K562 (cell line): Measurements from ENCODE around the gene LYST. TPM values are rescaled to one million over a fixed set of nuclear protein-coding genes. Genes with fewer than 3 reads are reported as not detected.

Source experiments
- EP400 ChIP-seq: fragments of 450-650 bp; IDR thresholded peaks from 2 replicates; pipeline ENCODE4 v1.6.1; 2017; ENCODE audit warnings: antibody characterized with exemption, mild to moderate bottlenecking, moderate library complexity
- HSF4 ChIP-seq: fragments of 250-450 bp; sonication (Bioruptor Pico); IDR thresholded peaks from 2 replicates; pipeline ENCODE4 v2.1.2; 2022; ENCODE audit warnings: mild to moderate bottlenecking, moderate library complexity, borderline replicate concordance
- LARP7 ChIP-seq: fragments of 450-650 bp; IDR thresholded peaks from 2 replicates; pipeline ENCODE4 v1.6.1; 2016
- MTF1 ChIP-seq: fragments of 250-450 bp; sonication (Bioruptor Pico); IDR thresholded peaks from 2 replicates; pipeline ENCODE4 v1.9.0; 2021; ENCODE audit warnings: moderate library complexity, mild to moderate bottlenecking, inconsistent platforms, borderline replicate concordance
- NUFIP1 ChIP-seq: fragments of 450-650 bp; IDR thresholded peaks from 2 replicates; pipeline ENCODE4 v1.6.1; 2018; ENCODE audit not compliant: partially characterized antibody
- PHB ChIP-seq: fragments of 250-450 bp; sonication (Bioruptor Pico); IDR thresholded peaks from 2 replicates; pipeline ENCODE4 v1.5.0; 2021
- RAD21 ChIP-seq, 2 experiments: fragments of 250-450 bp in 1 of 2; fragments of 450-650 bp in 1 of 2; sonication (Bioruptor Pico) in 1 of 2; formaldehyde crosslinking in 1 of 2; IDR thresholded peaks in 1 of 2; conservative IDR thresholded peaks in 1 of 2; 2 replicates each; pipeline versions ENCODE4 v1.4.0 to v1.8.0; 2020 to 2022; ENCODE audit warnings: mild to moderate bottlenecking in 2 of 2, moderate library complexity in 1 of 2
- RCOR1 ChIP-seq, 2 experiments: IDR thresholded peaks; 2 replicates each; pipeline ENCODE4 v1.6.1; 2012; ENCODE audit warnings: low read depth in 2 of 2, low read length in 2 of 2, borderline replicate concordance in 1 of 2, improper control_type of control experiment in 1 of 2
- SMAD4 ChIP-seq: fragments of 250-450 bp; sonication (Bioruptor Pico); conservative IDR thresholded peaks from 2 replicates; pipeline ENCODE4 v1.8.0; 2021; ENCODE audit warnings: inconsistent platforms, mild to moderate bottlenecking, moderate library complexity
- TBL1XR1 ChIP-seq, 2 experiments: IDR thresholded peaks; 2 replicates each; pipeline ENCODE4 v1.6.1; 2012; ENCODE audit warnings: improper control_type of control experiment in 2 of 2, low read length in 2 of 2, mild to moderate bottlenecking in 1 of 2
- TEAD1 ChIP-seq, 2 experiments: fragments of 450-650 bp in 1 of 2; sonication (generic) in 1 of 2; formaldehyde crosslinking; IDR thresholded peaks; 2 replicates each; pipeline versions ENCODE4 v1.4.0 to v1.8.0; 2020 to 2022; ENCODE audit warnings: mild to moderate bottlenecking in 2 of 2, missing genetic modification reagents in 1 of 2
- TEAD4 ChIP-seq, 2 experiments: sonication (generic) in 1 of 2; formaldehyde crosslinking in 1 of 2; IDR thresholded peaks; 2 replicates each; pipeline versions ENCODE4 v1.6.1 to v1.8.0; 2012 to 2022; ENCODE audit warnings: borderline replicate concordance in 1 of 2, inconsistent platforms in 1 of 2, low read length in 1 of 2, mild to moderate bottlenecking in 1 of 2, missing genetic modification reagents in 1 of 2
- ZBTB7A ChIP-seq: IDR thresholded peaks from 2 replicates; pipeline ENCODE4 v1.6.1; 2011; ENCODE audit warnings: low read depth, mild to moderate bottlenecking, low read length, moderate library complexity, borderline replicate concordance; ENCODE audit not compliant: control insufficient read depth
- ZNF75A ChIP-seq: fragments of 450-650 bp; formaldehyde crosslinking; IDR thresholded peaks from 2 replicates; pipeline ENCODE4 v1.4.0; 2020; ENCODE audit warnings: mild to moderate bottlenecking
- polyA plus RNA-seq, 8 experiments: library from polyadenylated mRNA; depleted of rRNA in 4 of 8; stranded (reverse) in 5 of 8; unstranded in 3 of 8; fragments of >200 nt; fragmentation: Nextera tagmentation in 2 of 8; fragmentation: Illumina TruSeq in 1 of 8; extraction: Ambion mirVana in 2 of 8; extraction: Trizol in 1 of 8; gene quantifications; 2 replicates each; pipeline versions ENCODE4 v1.2.1 to v1.2.3, GENCODE V29; 2011 to 2014; ENCODE audit warnings: inconsistent platforms in 1 of 8, missing spikeins in 1 of 8
- total RNA-seq, 7 experiments: library from RNA; depleted of rRNA in 6 of 7; stranded (reverse); fragments of >200 nt in 6 of 7; fragmentation: Illumina TruSeq in 2 of 7; extraction: Trizol in 2 of 7; gene quantifications; 2 replicates each; pipeline versions ENCODE4 v1.2.1 to v1.2.3, GENCODE V29; 2011 to 2021; ENCODE audit warnings: low replicate concordance in 1 of 7
- TF ChIP-seq, protein P1 (sequence below): fragments of 450-650 bp; IDR thresholded peaks from 2 replicates; pipeline ENCODE4 v1.6.1; 2016; ENCODE audit warnings: antibody characterized with exemption
- TF ChIP-seq, protein P2 (sequence below): fragments of 250-450 bp; sonication (Bioruptor Pico); IDR thresholded peaks from 2 replicates; pipeline ENCODE4 v1.4.0; 2020; ENCODE audit warnings: mild to moderate bottlenecking, moderate library complexity, borderline replicate concordance
- TF ChIP-seq, protein P3 (sequence below): fragments of 200-800 bp; sonication (Bioruptor generic); IDR thresholded peaks from 2 replicates; pipeline ENCODE4 v1.6.1; 2017; ENCODE audit warnings: missing genetic modification characterization, missing compliant biosample characterization
- TF ChIP-seq, protein P4 (sequence below): IDR thresholded peaks from 2 replicates; pipeline ENCODE4 v1.6.1; 2011; ENCODE audit not compliant: insufficient read length; ENCODE audit errors: extremely low read depth

Gene LYST
- total and polyA plus RNA-seq, 9 of the 15 experiments (the other 6 are each of a cell fraction or from before 2014, with no cell fraction given): 0.73 to 2.4 (median 1.4) TPM

DNA sequence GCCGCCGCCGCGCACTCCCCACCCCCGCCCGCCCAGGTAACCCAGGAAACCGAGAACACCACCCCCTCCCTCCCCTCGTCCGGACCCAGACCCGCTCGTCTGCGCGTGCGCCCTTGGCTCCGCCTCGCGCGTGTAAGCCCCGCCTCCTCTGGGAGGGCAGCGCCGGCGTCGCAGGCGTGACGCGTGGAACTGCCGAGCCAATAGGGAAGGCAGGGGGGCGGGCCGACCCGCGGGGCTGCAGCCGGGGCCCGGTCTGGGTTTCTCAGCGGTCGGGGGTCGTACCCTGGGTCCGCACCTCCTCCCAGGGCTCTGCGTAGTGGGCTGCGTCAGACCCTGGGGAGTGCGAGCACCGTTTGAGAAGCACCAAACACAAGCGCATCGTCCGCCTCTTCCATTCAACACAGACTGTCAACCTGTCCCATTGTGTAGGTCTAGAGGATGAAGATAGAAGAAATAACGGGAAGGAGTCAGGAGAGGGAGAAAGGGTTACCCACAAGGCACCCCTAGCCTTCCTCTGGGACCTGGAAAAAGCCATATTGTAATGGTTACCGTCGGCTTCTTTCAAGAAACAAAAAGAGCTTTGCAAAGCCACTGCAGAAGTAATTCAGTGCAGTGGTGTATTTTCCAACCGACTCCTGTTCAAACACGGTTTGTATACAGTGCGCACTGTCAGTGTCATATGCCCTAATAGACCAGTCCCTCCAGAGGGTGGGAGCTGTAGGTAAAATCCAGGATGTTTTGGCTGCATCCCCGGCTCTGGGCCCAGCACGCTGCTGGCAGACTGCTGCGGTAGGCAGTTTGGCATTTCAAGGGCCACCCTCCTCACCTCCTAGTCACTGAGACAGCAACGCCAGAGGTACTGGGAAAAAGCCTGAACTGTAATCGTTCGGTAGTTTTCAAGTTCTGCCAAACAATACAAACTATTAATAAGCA is 473 bp upstream of the LYST start (continued):
- TF ChIP-seq, protein P1, sequence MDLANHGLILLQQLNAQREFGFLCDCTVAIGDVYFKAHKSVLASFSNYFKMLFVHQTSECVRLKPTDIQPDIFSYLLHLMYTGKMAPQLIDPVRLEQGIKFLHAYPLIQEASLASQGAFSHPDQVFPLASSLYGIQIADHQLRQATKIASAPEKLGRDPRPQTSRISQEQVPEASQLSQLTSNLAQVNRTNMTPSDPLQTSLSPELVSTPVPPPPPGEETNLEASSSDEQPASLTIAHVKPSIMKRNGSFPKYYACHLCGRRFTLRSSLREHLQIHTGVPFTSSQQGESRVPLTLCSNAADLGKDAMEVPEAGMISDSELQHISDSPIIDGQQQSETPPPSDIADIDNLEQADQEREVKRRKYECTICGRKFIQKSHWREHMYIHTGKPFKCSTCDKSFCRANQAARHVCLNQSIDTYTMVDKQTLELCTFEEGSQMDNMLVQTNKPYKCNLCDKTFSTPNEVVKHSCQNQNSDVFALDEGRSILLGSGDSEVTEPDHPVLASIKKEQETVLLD: peak; percentile 30; the same call in 1 of the 2 replicates
- TF ChIP-seq NUFIP1 (no peak), ZBTB7A (peak; percentile 96), LARP7 (no peak), RCOR1 (IDR thresholded peaks at IDR 0.05; ENCODE audit: borderline replicate concordance in 1 of 2, low read depth in 2 of 2, low read length in 2 of 2) (peak in 1 of 2 experiments; percentile 53; a peak in 1 of 4 replicates), EP400 (peak; percentile 33; the same call in 1 of the 2 replicates), PHB (no peak; the same call in 1 of the 2 replicates), HSF4 (CRISPR knock-in tag) (no peak), TEAD4 (IDR thresholded peaks at IDR 0.05; ENCODE audit: low read length) (peak; percentile 14; the same call in 1 of the 2 replicates), TEAD4 (CRISPR knock-in tag; IDR thresholded peaks at IDR 0.05; ENCODE audit: borderline replicate concordance) (no peak), RAD21 (CRISPR knock-in tag; conservative IDR thresholded peaks at IDR 0.05 in 1 of 2, IDR thresholded peaks at IDR 0.05 in 1 of 2) (0 out of 4 replicates have a peak, but pooled peaks of 1 of the 2 experiments have one; percentile 8), SMAD4 (CRISPR knock-in tag) (no peak), MTF1 (CRISPR knock-in tag) (no peak), TBL1XR1 (IDR thresholded peaks at IDR 0.05; ENCODE audit: low read length in 2 of 2) (peak in 1 of 2 experiments; percentile 41; a peak in 1 of 4 replicates), ZNF75A (CRISPR knock-in tag) (0 out of 2 replicates have a peak, but pooled peaks have one; percentile 15), TEAD1 (CRISPR knock-in tag; IDR thresholded peaks at IDR 0.05) (0 out of 4 replicates have a peak, but pooled peaks of 1 of the 2 experiments have one; percentile 9)
- TF ChIP-seq, protein P2, sequence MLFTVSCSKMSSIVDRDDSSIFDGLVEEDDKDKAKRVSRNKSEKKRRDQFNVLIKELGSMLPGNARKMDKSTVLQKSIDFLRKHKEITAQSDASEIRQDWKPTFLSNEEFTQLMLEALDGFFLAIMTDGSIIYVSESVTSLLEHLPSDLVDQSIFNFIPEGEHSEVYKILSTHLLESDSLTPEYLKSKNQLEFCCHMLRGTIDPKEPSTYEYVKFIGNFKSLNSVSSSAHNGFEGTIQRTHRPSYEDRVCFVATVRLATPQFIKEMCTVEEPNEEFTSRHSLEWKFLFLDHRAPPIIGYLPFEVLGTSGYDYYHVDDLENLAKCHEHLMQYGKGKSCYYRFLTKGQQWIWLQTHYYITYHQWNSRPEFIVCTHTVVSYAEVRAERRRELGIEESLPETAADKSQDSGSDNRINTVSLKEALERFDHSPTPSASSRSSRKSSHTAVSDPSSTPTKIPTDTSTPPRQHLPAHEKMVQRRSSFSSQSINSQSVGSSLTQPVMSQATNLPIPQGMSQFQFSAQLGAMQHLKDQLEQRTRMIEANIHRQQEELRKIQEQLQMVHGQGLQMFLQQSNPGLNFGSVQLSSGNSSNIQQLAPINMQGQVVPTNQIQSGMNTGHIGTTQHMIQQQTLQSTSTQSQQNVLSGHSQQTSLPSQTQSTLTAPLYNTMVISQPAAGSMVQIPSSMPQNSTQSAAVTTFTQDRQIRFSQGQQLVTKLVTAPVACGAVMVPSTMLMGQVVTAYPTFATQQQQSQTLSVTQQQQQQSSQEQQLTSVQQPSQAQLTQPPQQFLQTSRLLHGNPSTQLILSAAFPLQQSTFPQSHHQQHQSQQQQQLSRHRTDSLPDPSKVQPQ (CRISPR knock-in tag): no peak
- TF ChIP-seq, protein P3, sequence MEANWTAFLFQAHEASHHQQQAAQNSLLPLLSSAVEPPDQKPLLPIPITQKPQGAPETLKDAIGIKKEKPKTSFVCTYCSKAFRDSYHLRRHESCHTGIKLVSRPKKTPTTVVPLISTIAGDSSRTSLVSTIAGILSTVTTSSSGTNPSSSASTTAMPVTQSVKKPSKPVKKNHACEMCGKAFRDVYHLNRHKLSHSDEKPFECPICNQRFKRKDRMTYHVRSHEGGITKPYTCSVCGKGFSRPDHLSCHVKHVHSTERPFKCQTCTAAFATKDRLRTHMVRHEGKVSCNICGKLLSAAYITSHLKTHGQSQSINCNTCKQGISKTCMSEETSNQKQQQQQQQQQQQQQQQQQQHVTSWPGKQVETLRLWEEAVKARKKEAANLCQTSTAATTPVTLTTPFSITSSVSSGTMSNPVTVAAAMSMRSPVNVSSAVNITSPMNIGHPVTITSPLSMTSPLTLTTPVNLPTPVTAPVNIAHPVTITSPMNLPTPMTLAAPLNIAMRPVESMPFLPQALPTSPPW (CRISPR knock-in tag): peak; percentile 93
- TF ChIP-seq, protein P4, sequence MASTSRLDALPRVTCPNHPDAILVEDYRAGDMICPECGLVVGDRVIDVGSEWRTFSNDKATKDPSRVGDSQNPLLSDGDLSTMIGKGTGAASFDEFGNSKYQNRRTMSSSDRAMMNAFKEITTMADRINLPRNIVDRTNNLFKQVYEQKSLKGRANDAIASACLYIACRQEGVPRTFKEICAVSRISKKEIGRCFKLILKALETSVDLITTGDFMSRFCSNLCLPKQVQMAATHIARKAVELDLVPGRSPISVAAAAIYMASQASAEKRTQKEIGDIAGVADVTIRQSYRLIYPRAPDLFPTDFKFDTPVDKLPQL: no peak
